Measurements from ENCODE around the gene SRPX2.

DNA sequence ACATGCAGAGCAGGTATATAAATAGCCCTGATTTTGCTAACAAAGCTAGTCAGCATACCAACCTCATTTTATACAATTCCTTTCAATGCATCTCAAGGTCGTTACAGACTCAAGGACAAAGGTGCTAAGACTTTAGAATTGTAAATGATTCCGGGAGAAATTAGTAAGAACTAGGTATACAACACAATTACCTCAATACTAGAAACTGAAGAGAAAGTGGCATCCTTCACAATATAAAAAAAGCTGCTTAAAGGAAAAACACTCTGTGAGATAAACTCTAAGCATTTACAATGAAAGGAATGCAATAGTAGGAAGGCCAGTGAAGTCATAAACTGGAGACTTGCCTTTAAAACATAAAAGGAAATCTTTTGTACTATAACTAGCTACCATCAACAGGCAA is 47.4 kb upstream of the SRPX2 start:
- TF ChIP-seq, protein P1, sequence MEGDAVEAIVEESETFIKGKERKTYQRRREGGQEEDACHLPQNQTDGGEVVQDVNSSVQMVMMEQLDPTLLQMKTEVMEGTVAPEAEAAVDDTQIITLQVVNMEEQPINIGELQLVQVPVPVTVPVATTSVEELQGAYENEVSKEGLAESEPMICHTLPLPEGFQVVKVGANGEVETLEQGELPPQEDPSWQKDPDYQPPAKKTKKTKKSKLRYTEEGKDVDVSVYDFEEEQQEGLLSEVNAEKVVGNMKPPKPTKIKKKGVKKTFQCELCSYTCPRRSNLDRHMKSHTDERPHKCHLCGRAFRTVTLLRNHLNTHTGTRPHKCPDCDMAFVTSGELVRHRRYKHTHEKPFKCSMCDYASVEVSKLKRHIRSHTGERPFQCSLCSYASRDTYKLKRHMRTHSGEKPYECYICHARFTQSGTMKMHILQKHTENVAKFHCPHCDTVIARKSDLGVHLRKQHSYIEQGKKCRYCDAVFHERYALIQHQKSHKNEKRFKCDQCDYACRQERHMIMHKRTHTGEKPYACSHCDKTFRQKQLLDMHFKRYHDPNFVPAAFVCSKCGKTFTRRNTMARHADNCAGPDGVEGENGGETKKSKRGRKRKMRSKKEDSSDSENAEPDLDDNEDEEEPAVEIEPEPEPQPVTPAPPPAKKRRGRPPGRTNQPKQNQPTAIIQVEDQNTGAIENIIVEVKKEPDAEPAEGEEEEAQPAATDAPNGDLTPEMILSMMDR (IDR thresholded peaks at IDR 0.05) = no peak
- TF ChIP-seq POLR2A (IDR thresholded peaks at IDR 0.05) = no peak
